Measurements from ENCODE around the gene LITAF.
"Not testable (repeated sequence)": the region's sequence is repeated elsewhere in the genome, so short reads cannot be mapped to it uniquely, and the experiment has no call there.

The LITAF gene

GRCh38 chr16:11596572-11597226 lies 10.0 kb upstream of the LITAF start:
- Mint-ChIP-seq H3K4me1 (peaks cover 7% of the 10 kb centered on the region), H3K27ac (peak overlapping the region; percentile 45), H3K27me3 (no peaks in the 10 kb centered on the region), H3K9me3 (no peaks in the 10 kb centered on the region), H3K36me3 (no peaks in the 10 kb centered on the region), H3K4me3 (no peak overlapping the region)
- ATAC-seq: no peak

GRCh38 chr16:11593581-11593980 lies 6.9 kb upstream of the LITAF start:
- no peak for ATAC-seq
- no peak overlapping the region for H3K27ac Mint-ChIP-seq
- H3K27me3 Mint-ChIP-seq: no peaks in the 10 kb centered on the region
- no peak overlapping the region for H3K4me3 Mint-ChIP-seq
- H3K4me1 Mint-ChIP-seq: peaks cover 11% of the 10 kb centered on the region
- no peaks in the 10 kb centered on the region for H3K9me3 Mint-ChIP-seq
- H3K36me3 Mint-ChIP-seq: no peaks in the 10 kb centered on the region

- not testable (repeated sequence) for ATAC-seq, H3K4me3 Mint-ChIP-seq, H3K27ac Mint-ChIP-seq, H3K9me3 Mint-ChIP-seq, H3K36me3 Mint-ChIP-seq, H3K27me3 Mint-ChIP-seq
- H3K4me1 Mint-ChIP-seq: peaks cover 11% of the 10 kb centered on the region
These were observed 6.4 kb upstream of the LITAF start for GRCh38 chr16:11593076-11593475.

GRCh38 chr16:11591630-11592029 lies 4.9 kb upstream of the LITAF start:
- H3K4me1 Mint-ChIP-seq: peaks cover 19% of the 10 kb centered on the region
- not testable (repeated sequence) for H3K36me3 Mint-ChIP-seq, H3K9me3 Mint-ChIP-seq, H3K27ac Mint-ChIP-seq, ATAC-seq, H3K4me3 Mint-ChIP-seq, H3K27me3 Mint-ChIP-seq

- H3K27ac Mint-ChIP-seq: no peak overlapping the region
- H3K4me1 Mint-ChIP-seq: peaks cover 37% of the 10 kb centered on the region
- H3K36me3 Mint-ChIP-seq: no peaks in the 10 kb centered on the region
- ATAC-seq: no peak
- no peak overlapping the region for H3K4me3 Mint-ChIP-seq
- H3K9me3 Mint-ChIP-seq: no peaks in the 10 kb centered on the region
- no peaks in the 10 kb centered on the region for H3K27me3 Mint-ChIP-seq
These were observed 2.5 kb upstream of the LITAF start for GRCh38 chr16:11589198-11589550.

- no peak for ATAC-seq
- H3K27ac Mint-ChIP-seq: no peak overlapping the region
- H3K36me3 Mint-ChIP-seq: no peaks in the 10 kb centered on the region
These were observed 1.8 kb upstream of the LITAF start for GRCh38 chr16:11588321-11589197.

GRCh38 chr16:11587643-11588247 lies 1.0 kb upstream of the LITAF start:
- no peak for ATAC-seq
- peak overlapping the region; percentile 98 for H3K27ac Mint-ChIP-seq
- no peaks in the 10 kb centered on the region for H3K27me3 Mint-ChIP-seq
- peak overlapping the region; percentile 89 for H3K4me3 Mint-ChIP-seq
- H3K4me1 Mint-ChIP-seq: peaks cover 51% of the 10 kb centered on the region
- no peaks in the 10 kb centered on the region for H3K9me3 Mint-ChIP-seq
- H3K36me3 Mint-ChIP-seq: no peaks in the 10 kb centered on the region

More at GRCh38 chr16:11588321-11589197, 1.8 kb upstream of the LITAF start:
- H3K9me3 Mint-ChIP-seq: no peaks in the 10 kb centered on the region
- no peak overlapping the region for H3K4me3 Mint-ChIP-seq
- H3K4me1 Mint-ChIP-seq: peaks cover 43% of the 10 kb centered on the region
- no peaks in the 10 kb centered on the region for H3K27me3 Mint-ChIP-seq

- peak; percentile 69 for ATAC-seq
- no peaks in the 10 kb centered on the region for H3K9me3 Mint-ChIP-seq
- no peaks in the 10 kb centered on the region for H3K36me3 Mint-ChIP-seq
These were observed 302 bp downstream of the LITAF start for GRCh38 chr16:11586378-11586855.

GRCh38 chr16:11585460-11586377 lies 1.0 kb downstream of the LITAF start:
- Mint-ChIP-seq H3K36me3 (peaks cover 2% of the 10 kb centered on the region), H3K4me1 (peaks cover 72% of the 10 kb centered on the region), H3K27ac (peak overlapping the region; percentile 98), H3K9me3 (no peaks in the 10 kb centered on the region), H3K27me3 (no peaks in the 10 kb centered on the region), H3K4me3 (peak overlapping the region; percentile 86)
- peak; percentile 14 for ATAC-seq

More at GRCh38 chr16:11586378-11586855, 302 bp downstream of the LITAF start:
- Mint-ChIP-seq H3K27me3 (no peaks in the 10 kb centered on the region), H3K27ac (peak overlapping the region; percentile 98), H3K4me1 (peaks cover 65% of the 10 kb centered on the region), H3K4me3 (peak overlapping the region; percentile 86)

GRCh38 chr16:11583889-11584565 lies 2.7 kb downstream of the LITAF start:
- ATAC-seq: no peak
- Mint-ChIP-seq H3K27ac (peak overlapping the region; percentile 98), H3K36me3 (peaks cover 7% of the 10 kb centered on the region)

GRCh38 chr16:11583166-11583565 lies 3.6 kb downstream of the LITAF start:
- H3K4me3 Mint-ChIP-seq: peak overlapping the region; percentile 19
- H3K36me3 Mint-ChIP-seq: peaks cover 14% of the 10 kb centered on the region
- ATAC-seq: no peak
- peak overlapping the region; percentile 61 for H3K27ac Mint-ChIP-seq
- peaks cover 82% of the 10 kb centered on the region for H3K4me1 Mint-ChIP-seq
- H3K9me3 Mint-ChIP-seq: no peaks in the 10 kb centered on the region
- H3K27me3 Mint-ChIP-seq: no peaks in the 10 kb centered on the region

More at GRCh38 chr16:11583889-11584565, 2.7 kb downstream of the LITAF start:
- H3K9me3 Mint-ChIP-seq: no peaks in the 10 kb centered on the region
- peak overlapping the region; percentile 86 for H3K4me3 Mint-ChIP-seq
- peaks cover 82% of the 10 kb centered on the region for H3K4me1 Mint-ChIP-seq
- no peaks in the 10 kb centered on the region for H3K27me3 Mint-ChIP-seq

GRCh38 chr16:11582157-11582814 lies 4.4 kb downstream of the LITAF start:
- Mint-ChIP-seq H3K27ac (peak overlapping the region; percentile 61), H3K27me3 (no peaks in the 10 kb centered on the region), H3K9me3 (no peaks in the 10 kb centered on the region), H3K4me3 (peak overlapping the region; percentile 19), H3K4me1 (peaks cover 82% of the 10 kb centered on the region), H3K36me3 (peaks cover 18% of the 10 kb centered on the region)
- no peak for ATAC-seq

- Mint-ChIP-seq H3K4me1 (peaks cover 87% of the 10 kb centered on the region), H3K4me3 (peak overlapping the region; percentile 19), H3K9me3 (no peaks in the 10 kb centered on the region), H3K27me3 (no peaks in the 10 kb centered on the region), H3K27ac (peak overlapping the region; percentile 61), H3K36me3 (peaks cover 18% of the 10 kb centered on the region)
- no peak for ATAC-seq
These were observed 5.0 kb downstream of the LITAF start for GRCh38 chr16:11581678-11582077.
